CD4-positive, alpha-beta T cell treated with Interleukin-21 for 1 hour (primary cell): ENCODE data around the gene MON1A.
A peak's percentile ranks its signal among the peaks of the same experiment; 100 is the strongest.
"Not testable (repeated sequence)": the region's sequence is repeated elsewhere in the genome, so short reads cannot be mapped to it uniquely, and the experiment has no call there.

Experiments
- DNase-seq: peaks from one replicate; pipeline ENCODE4 v3.0.0-alpha.2; 2020

Gene MON1A

DNA sequence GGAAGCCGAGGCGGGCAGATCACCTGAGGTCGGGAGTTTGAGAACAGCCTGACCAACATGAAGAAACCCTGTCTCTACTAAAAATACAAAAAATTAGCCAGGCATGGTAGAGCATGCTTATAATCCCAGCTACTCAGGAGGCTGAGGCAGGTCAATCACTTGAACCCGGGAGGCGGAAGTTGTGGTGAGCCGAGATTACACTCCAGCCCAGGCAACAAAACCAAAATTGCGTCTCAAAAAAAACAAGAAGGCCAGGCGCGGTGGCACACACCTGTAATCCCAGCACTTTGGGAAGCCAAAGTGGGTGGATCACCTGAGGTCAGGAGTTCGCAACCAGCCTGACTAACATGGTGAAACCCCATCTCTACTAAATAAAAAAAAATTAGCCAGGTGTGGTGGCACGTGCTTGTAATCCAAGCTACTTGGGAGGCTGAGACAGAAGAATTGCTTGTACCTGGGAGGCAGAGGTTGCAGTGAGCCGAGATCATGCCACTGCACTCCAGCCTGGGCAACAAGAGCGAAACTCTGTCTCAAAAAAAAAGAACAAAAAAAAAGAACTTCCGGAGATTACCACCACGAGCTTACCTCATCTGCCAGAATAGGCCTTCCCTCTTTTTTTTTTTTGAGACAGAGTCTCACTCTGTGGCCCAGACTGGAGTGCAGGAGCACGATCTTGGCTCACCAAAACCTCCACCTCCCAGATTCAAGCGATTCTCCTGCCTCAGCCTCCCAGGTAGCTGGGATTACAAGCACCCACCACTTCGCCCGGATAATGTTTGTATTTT is 11.6 kb downstream of the MON1A start:
- DNase-seq = not testable (repeated sequence)

DNA sequence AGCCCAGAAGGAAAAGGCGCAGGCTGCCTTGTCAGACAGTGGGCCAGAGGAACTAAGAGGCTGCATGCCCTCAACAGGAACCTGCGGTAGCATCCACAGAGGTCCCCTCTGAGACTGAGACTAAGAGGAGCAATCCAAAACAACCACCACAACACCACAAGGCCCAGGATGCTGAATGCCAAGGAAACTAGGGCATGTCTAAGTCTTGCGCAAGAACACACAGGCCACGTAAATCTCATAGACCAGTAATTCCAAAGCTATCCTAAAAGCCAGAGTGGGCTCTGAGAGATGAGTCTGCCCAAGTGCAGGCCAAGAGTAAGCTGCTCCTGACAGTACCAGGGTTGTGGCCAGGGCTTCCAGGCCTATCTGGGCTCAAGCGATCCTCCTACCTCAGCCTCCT is 12.9 kb downstream of the MON1A start:
- DNase-seq = no peak

DNA sequence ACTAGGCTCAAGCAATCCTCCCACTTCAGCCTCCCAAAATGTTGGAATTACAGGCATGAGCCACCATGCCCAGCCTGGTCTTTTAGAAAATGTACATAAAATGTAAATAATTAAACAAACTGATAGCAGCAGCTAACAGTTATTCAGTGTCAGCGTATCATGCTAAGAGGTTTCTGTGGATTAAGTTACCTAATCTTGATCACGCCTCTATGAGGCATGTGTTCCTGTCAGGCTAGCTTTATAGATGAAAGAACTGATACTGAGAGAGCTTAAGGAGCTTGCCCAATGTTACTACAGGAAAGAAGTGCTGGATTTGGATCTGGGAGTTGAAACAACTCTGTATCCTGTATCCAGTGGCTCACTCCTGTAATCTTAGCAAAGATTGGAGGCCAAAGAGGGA is 14.7 kb downstream of the MON1A start:
- no peak for DNase-seq

DNA sequence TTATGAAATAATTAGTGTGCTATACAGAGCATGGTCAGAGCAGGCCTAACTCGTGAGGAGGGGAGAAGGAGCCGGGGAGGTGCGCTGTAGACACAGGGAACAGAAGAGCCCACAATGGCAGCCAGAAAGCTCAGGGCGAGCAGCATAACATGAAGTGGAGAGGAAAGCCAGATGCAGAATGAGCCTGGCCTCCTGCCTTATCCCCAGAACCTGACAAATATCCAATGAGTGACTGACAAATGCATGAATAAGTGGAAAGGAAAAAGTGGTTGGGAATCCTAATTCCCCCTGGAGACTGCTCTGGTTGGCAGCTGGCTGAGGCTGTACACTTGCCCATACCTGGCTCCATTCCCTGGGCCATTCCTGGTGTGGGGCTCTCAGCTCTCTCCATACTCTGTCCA is 16.7 kb downstream of the MON1A start:
- no peak for DNase-seq

DNA sequence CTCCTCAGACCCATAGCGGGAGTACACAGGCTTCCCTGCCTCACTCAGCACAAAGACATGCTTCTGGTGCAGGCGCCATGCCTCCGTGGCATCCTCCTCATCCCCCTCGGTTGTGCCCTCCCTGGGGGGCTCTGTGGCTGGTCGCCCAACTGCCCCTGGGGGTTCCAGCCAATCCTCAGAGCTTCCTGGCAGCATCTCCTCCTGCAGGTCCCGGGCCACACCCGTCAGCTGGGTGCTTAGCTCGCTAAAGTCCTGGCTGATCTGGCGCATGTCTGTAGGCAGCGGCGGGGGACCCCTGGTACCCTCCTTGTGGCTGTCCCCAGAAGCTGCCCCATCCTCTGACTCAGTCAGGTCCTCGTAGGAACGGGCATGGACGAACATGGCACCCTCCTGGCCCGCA is 18.0 kb downstream of the MON1A start:
- DNase-seq = no peak

DNA sequence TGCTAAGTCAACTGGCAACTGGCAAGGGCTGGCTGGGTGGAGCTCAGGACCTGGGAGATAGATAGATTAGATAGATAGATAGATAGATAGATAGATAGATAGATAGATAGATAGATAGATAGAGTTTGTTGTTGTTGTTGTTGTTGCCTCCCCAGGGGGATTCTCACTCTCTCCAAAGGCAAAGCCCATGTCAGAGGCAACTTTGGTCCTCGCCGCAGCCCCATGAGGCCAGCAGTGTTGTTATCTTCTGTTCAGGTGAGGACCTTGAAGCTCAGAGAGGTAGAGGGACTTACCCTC is 18.5 kb downstream of the MON1A start:
- no peak for DNase-seq

DNA sequence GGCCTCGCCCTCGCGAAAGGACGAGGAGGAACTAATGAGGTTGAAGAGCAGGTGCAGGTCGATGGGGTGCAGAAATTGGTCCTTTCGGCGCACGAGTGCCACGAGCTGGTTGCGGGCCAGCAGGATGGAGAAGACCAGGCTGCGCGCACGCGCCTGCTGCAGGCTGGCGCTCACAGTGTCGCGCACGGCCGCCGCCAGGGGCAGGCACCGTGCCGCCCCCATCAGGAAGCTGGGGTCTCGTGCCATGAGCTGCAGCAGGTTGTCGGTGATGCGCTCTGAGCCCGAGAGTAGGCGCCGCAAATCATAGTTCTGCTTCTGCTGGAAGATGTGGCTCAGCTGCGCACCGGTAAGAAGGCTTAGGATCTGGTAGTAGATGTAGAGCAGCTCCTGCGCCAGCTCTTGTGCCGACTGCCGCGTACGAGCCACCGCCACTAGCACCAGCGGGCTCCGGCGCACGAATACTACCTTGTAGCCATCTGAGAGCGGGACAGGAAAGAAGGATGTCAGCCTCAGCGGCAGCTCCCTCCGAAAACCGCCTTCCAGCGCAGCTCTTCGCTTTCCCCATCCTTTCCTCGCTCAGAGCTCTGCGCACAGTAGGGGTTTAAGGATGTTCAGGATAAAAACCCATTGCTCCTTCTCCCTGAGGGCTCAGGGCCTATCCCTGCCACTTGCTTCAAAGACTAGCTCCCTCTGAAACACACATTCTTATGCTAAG is 19.0 kb downstream of the MON1A start:
- no peak for DNase-seq

DNA sequence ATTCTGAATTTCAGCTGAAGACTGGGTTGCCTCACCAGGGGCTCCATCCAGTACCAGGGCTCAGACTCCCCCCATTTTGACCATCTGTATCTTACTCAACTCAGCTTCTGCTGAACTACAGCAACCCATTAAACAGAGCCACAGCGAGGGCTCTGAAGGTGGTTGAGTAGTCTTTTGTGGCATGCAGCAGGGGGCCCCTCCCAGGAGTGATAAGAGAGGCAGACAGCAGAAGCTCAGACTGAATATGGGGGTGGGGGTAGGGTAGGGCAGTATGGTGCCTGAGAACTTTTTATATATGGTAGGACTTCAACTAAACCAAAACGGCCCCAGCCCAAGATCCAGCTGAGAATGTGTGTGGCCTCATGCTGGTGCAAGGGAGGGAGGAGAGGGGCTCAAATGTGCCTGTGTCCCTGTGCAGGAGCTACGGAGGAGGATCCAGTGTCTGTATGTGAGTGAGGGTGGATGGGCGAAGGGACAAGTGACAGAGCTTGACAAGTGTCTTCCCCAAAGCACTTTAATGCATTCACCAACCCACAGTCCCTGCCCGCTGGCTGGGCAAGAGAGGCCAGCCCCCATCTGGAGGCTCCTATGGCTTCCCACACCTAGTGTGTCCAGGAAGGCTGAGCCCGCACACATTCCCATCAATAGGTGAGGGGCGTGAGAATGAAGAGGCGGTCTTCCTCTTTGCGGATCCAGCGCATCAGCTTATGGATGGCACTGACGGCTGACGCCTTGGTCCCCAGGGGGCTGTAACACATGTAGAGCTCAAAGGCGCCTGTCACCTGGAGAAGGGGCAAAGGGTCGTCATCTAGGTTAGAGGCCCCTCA is 21.0 kb downstream of the MON1A start:
- no peak for DNase-seq

DNA sequence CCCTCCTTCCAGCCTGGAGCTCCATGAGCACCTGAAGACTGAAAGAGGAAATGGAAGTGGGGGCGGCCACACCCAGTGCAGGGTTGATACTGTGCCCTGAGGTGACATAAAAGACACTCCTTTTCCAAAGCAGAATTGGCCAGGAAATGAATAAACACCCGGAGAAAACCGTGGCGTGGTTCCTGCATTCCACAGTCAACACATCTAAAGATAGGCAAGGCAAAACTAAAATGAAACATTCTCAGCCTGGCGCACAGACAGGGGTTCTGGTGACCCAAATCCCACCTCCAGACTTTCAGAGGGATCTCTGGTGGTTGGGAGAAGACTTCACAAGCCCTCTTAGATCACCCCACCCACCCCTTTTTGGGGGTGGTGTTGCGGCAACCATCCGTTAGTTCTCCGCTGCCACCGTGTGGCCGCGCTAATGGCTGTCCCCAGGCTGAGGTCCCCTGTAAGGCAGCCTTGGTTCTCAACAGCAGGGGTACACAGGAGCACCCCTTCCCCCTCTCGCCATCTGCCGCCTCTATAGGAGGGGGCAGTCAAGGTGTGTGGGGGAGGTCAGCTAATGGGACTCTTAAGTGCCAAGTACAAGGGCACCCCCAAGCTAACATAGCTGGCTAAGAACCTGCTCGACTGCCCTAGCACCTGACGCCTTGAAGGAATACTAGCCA is 23.4 kb downstream of the MON1A start:
- peak; percentile 55 for DNase-seq

DNA sequence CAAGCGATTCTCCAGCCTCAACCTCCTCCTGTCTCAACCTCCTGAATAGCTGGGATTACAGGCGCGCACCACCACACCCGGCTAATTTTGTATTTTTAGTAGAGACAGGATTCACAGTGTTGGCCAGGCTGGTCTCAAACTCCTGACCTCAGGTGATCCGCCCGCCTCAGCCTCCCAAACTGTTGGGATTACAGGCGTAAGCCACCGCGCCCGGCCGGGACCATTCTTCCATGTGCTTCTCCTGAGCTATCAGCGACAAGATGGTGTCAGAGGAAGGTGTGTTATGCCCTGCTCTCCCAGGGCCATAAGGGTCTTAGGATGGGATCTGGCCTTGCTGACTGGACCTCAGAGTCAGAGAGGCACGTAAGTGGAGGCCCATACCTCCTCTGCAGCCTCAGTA is 25.2 kb downstream of the MON1A start:
- not testable (repeated sequence) for DNase-seq

DNA sequence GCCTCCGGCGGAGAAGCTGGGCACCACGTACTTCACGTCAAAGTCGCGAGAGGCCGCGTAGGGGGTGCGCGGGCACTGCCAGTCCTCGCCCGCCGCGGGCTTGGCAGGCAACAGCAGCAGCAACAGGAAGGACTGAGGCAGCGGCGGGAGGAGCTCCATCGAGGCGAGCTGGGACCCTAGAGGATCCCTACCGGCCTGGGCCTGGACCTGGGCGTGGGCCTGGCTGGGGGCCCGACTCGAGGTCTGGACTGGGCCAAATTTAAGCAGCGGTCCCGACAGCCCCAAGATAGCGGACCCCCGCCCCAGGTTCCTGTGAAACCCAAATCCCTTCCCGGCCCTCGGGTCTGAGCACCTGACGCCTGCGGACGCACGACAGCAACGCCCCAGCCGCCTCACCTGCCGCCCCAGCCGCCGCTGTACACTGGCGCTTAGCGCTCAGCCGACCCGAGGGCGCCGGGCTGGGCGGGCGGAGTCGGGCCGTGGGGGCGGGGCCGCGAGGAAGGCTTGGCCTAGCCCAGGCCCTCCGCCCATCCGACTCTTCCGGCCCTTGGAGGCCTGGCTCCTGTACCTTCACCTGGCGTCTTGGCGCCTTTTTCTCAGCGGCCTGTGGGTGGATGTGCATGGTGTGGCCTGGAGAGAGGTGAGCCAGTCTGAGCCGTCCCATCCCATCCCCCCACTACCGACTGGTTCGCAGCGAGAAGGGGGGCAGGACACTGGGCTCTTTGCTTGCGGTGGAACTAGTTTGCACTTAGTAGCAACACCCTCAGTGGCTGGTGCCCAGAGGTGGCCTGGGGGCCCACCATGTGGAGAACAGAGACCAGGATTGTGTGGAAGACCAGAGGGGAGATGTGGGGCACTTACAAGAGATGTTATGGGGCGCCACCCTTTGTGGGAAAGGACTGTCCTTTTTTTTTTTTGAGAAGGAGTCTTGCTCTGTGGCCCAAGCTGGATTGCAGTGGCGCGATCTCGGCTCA is 25.9 kb downstream of the MON1A start, which contains the start of gene MST1R:
TSS of gene MST1R (minus strand) at position 423 of the 974 bp plus-strand sequence. CDS start at position 159, 264 bp downstream.
- peak; percentile 85 for DNase-seq

DNA sequence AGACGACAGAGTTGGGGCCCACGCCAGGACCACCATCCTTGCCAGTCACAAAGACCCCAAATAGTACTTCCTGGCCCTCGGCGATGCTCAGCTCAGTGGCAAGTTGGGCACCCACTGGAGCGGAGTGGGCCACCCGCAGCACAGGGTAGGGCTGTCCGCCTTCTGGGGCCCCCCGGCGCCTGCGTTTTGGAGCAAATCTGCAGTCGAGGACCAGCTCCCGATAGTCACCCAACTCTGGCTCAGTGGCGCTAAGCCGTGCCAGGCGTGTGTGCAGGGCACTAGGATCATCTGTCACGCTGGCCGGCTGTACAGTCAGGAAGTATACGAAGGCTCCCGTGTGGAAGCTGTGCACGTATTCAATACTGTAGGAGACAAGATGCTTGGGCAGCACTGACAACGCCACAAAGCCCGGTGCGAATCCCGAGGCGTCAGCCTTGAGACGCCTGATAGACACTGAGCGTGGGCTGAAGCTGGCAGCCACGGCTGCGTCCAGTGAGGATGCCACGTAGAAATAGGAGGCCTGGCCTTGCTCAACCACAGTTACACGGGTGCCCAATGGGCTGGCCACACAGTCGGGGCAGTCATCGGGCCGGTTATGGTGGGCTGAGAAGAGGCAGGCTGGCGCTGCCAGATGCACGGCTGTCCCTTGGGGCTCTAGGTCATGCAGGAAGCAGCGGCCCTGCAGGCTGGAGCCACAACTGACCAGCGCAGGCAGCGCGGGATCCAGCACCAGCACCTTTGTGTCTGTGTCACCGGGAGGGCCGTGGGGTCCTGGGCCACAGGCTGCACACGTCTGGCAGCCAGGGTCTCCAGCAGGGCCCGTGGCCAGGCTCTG is 26.9 kb downstream of the MON1A start:
- DNase-seq = no peak

DNA sequence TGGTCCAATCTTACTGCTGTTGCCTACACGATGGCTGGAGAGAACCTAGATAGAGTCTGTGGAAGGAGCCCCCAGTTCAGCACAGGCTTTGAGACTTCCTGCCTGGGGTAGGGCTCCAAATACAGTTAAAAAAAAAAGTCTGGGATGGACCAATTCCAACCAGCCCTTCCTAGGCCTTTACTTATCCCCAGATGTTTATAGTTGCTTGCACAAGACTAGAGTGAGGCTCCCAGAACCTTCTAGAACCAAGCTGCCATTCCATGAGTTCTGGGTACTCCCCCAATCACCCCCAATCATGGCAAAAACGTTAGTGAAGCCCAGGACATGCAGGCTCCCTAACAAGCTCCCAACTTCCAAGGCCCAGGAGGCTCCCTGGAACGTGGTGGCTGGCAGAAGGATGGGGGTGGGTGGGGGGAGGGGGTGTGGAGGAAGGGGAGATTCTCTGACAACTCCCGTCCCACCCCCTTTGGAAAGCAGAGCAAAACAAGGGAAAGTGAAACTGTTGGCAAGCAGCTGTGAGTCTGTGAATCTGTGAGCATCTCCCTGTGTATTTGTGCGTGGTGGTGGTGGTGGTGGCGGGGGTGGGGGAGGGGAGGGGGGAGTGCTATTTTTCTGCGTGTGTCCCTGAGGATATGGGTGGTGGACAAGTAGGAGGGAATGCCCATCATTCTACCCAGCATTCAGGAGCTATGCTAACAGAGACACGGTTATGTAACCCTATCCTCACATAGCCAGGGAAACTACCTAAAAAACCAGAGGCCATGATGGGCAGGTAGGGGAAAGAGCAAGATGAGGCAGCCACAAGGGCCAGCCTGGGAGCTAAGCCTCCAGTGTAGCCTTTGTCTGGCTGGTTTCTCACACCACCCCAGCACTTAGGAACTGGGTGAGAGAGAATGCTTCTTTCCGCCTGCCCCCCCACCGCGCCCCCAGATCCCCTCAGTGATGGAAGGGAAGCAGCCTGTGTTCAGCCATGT is 28.0 kb downstream of the MON1A start:
- DNase-seq = no peak

DNA sequence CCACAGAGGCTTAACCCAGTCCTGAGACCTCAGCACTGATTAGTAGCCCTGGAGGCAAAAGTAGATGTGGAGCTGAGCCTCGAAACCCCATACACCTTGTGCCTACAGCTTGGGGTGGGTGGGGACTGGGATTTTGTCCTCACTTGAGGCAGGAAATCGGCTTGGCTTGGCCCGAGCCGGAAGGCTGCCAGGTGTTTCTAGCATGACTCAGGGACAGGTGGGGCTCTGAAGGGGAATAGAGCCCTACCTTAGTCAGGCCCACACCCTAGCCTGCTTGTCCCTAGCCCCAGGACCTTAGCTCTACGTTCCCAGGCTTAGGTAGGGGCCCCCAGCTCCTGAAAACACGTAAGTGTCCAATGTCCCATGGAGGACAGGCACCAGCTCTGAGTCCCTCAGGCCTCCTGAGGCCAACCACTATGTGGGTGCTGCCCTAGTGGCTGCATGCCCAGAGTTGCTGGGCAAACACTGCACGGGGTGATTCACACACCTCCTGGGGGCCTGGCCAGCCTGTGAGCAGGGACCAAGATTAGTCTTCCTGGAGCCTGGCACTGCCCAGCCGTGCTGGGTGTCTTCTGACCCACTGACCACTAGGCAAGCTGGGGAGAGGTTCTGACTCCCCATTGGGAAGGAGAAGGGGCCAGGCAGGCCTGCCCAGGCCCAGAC is 29.0 kb downstream of the MON1A start:
- no peak for DNase-seq

DNA sequence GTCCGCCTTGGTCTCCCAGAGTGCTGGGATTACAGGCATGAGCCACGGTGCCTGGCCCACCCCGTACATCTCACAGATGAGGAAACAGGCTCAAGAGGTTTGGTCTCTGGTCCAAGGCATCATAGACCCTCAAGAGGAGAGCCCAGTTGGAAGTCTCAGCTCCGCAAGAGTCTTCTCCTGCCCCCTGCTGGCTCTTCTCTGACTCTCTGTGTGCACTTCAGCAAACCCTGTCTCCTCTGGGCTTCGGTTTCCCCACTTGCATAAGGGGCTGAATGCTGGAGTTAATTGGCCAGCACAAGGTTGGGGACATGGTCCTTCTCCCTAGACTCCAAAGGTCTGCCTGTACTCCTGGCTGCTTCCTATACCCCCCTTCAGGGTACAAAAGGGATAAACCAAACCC is 29.8 kb downstream of the MON1A start:
- no peak for DNase-seq

DNA sequence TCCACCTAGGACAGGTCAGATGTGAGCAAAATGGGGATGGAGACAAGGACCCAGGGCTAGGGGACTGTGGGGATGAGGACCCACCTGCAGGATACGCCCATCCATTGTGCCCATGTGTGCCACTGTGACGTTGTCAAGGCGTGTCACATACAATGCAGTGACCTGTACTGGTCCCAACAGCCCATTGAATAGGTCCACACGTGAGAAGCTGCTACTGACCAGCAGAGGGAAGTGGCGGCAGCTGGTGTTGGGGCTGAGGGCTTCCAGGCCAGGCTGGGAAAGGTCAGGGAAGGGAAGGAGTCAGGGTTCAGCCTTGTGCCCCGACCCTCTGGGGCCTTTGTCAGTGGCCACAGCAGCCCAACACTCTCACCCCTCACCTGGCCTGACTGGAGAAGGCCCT is 30.6 kb downstream of the MON1A start:
- no peak for DNase-seq

DNA sequence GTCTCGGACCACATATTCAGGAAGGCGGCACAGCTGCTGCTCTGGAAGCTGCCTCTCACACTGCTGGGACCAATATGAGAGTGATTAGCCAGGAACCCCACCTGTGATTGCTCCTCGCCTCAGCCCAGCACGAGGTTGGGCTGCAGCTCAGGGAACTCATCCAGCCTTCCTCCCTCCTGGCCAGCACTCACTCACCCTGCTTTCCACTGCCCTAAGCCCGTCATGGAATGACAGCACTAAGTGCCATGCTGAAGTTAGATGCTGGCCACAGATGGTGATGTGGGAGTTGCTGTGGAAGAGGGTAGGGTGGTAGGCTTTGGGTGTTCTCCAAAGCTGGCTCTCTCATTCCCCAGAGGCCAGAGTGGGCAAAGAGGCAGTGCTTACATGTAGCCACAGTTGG is 33.3 kb downstream of the MON1A start:
- no peak for DNase-seq

DNA sequence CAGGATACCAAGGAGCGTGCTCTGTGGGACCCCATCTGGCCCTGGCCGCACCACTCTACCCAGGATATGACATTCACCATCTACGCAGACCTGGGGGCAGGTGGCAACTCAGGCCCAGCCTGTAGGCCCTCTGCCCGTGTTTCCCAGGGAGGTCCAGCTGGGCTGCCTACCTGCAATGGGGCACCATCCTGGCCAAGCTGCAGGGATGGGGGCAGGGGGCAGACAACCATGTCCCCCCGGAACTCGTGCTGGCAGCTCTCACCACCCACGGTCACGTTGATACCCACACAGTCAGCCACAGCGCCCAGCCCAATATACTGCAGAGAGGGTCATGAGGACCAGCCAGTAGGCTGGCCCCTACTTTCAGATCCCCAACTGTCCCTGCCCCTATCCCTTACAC is 33.8 kb downstream of the MON1A start:
- no peak for DNase-seq

DNA sequence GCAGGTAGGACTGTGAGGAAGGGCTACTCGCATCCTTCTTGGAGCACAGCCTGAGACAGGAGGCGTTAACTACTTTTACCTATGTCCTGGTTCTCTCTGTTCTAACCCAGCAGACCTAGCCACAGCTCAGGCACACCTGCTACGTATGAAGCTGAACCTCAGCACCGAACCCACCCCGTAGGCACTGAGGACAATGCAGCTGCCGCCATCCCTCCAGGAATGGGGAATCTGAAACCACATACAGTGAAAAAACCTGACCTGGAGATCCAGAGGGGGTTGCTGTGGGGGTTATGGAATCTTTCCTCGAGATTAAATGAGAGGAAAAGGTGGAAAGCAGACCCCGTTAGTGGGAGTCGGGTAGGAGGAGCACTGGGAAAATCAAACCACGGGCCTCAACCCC is 40.3 kb downstream of the MON1A start:
- DNase-seq = no peak
